ENCODE measurements around the gene KRR1. TPM values are rescaled to one million over a fixed set of nuclear protein-coding genes. Genes with fewer than 3 reads are reported as not detected.
"Not testable (repeated sequence)": the region's sequence is repeated elsewhere in the genome, so short reads cannot be mapped to it uniquely, and the experiment has no call there.

The KRR1 gene
- total RNA-seq, 1 experiment from 2014 or later, result 192 TPM

- TF ChIP-seq POLR2AphosphoS5 (IDR thresholded peaks at IDR 0.05; ENCODE audit: low read depth, low read length) (no peak), YY1 (IDR thresholded peaks at IDR 0.05; ENCODE audit: extremely low read depth, insufficient replicate concordance, low read depth, low read length) (no peak)
These were observed 15.5 kb upstream of the KRR1 start (continued) for GRCh38 chr12:75526655-75527511.

GRCh38 chr12:75525263-75525662, 13.9 kb upstream of the KRR1 start:
- no peaks in the 10 kb centered on the region for H3K9me3 ChIP-seq (ENCODE audit: control insufficient read depth in 1 of 2, insufficient read depth in 1 of 2, low read depth in 1 of 2, low read length in 2 of 2)
- no peaks in the 10 kb centered on the region for H4K20me1 ChIP-seq (ENCODE audit: insufficient read depth)
- no peaks in the 10 kb centered on the region for H3K79me2 ChIP-seq (ENCODE audit: insufficient read depth, low read length)
- H2AFZ ChIP-seq (ENCODE audit: low read depth, low read length, poor library complexity, severe bottlenecking), result no peak overlapping the region
- intact Hi-C loops (cut with micrococcal nuclease), result loop anchor here (5.0 kb wide), 4 partner anchors 97 to 1267 kb away; partner anchors contain the start of gene BBS10
- H3K4me1 ChIP-seq (ENCODE audit: control insufficient read depth in 1 of 2, insufficient read depth in 2 of 2, low read length in 2 of 2), result peaks cover 17 to 35% of the 10 kb centered on the region in 2 experiments
- H3K9me2 ChIP-seq (ENCODE audit: insufficient read depth), result no peaks in the 10 kb centered on the region
- ChIA-PET POLR2A (interaction anchor here (1.1 kb wide), 1 partner anchor 114 kb away, joined by 3 read pairs; no protein-coding TSS in a partner anchor), RAD21 (ENCODE audit: low non-redundant PET in 1 of 2, low total read pairs in 2 of 2, uncharacterized antibody in 2 of 2, unreplicated experiment in 2 of 2) (interaction anchor here in 1 of 2 experiments (0.5 kb wide), 1 partner anchor 499 kb away, joined by 3 read pairs; no protein-coding TSS in a partner anchor), CTCF (interaction anchor here (0.8 kb wide), 2 partner anchors 188 to 821 kb away, joined by 3 read pairs; no protein-coding TSS in a partner anchor)
- H3K9ac ChIP-seq (ENCODE audit: low read length), result no peak overlapping the region; the same call in 1 of the 2 replicates
- no TSS peak for BruUV-seq (replicated peaks)
- H3K4me2 ChIP-seq (ENCODE audit: low read length), result no peak overlapping the region
- DNase-seq (ENCODE audit: low read depth, low spot score) (no peak), ATAC-seq (no peak)
- H3K4me3 ChIP-seq (replicated peaks in 1 of 2; ENCODE audit: low read depth in 1 of 2, low read length in 2 of 2), result no peak overlapping the region
- TF ChIP-seq, protein P1, sequence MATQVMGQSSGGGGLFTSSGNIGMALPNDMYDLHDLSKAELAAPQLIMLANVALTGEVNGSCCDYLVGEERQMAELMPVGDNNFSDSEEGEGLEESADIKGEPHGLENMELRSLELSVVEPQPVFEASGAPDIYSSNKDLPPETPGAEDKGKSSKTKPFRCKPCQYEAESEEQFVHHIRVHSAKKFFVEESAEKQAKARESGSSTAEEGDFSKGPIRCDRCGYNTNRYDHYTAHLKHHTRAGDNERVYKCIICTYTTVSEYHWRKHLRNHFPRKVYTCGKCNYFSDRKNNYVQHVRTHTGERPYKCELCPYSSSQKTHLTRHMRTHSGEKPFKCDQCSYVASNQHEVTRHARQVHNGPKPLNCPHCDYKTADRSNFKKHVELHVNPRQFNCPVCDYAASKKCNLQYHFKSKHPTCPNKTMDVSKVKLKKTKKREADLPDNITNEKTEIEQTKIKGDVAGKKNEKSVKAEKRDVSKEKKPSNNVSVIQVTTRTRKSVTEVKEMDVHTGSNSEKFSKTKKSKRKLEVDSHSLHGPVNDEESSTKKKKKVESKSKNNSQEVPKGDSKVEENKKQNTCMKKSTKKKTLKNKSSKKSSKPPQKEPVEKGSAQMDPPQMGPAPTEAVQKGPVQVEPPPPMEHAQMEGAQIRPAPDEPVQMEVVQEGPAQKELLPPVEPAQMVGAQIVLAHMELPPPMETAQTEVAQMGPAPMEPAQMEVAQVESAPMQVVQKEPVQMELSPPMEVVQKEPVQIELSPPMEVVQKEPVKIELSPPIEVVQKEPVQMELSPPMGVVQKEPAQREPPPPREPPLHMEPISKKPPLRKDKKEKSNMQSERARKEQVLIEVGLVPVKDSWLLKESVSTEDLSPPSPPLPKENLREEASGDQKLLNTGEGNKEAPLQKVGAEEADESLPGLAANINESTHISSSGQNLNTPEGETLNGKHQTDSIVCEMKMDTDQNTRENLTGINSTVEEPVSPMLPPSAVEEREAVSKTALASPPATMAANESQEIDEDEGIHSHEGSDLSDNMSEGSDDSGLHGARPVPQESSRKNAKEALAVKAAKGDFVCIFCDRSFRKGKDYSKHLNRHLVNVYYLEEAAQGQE (IDR thresholded peaks at IDR 0.05; ENCODE audit: low read depth), result no peak
- TF ChIP-seq, protein P2, sequence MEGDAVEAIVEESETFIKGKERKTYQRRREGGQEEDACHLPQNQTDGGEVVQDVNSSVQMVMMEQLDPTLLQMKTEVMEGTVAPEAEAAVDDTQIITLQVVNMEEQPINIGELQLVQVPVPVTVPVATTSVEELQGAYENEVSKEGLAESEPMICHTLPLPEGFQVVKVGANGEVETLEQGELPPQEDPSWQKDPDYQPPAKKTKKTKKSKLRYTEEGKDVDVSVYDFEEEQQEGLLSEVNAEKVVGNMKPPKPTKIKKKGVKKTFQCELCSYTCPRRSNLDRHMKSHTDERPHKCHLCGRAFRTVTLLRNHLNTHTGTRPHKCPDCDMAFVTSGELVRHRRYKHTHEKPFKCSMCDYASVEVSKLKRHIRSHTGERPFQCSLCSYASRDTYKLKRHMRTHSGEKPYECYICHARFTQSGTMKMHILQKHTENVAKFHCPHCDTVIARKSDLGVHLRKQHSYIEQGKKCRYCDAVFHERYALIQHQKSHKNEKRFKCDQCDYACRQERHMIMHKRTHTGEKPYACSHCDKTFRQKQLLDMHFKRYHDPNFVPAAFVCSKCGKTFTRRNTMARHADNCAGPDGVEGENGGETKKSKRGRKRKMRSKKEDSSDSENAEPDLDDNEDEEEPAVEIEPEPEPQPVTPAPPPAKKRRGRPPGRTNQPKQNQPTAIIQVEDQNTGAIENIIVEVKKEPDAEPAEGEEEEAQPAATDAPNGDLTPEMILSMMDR (IDR thresholded peaks at IDR 0.05 in 2 of 3, conservative IDR thresholded peaks at IDR 0.05 in 1 of 3; ENCODE audit: borderline replicate concordance in 1 of 3, insufficient read depth in 1 of 3, low read depth in 2 of 3, low read length in 2 of 3), result peak in 2 of 3 experiments; percentile 9 to 28; a peak in 1 of 6 replicates
- peak; percentile 25; the same call in 1 of the 2 replicates for TF ChIP-seq RAD21 (IDR thresholded peaks at IDR 0.05; ENCODE audit: low read depth)
- no peak overlapping the region; the same call in 1 of the 2 replicates for H3K27ac ChIP-seq (ENCODE audit: low read depth, low read length)
- no peaks in the 10 kb centered on the region for H3K27me3 ChIP-seq (ENCODE audit: insufficient read depth, low read length)
- H3K36me3 ChIP-seq (ENCODE audit: control insufficient read depth in 1 of 2, insufficient read depth in 2 of 2, low read length in 2 of 2), result no peaks in the 10 kb centered on the region

GRCh38 chr12:75522124-75522523, 10.7 kb upstream of the KRR1 start:
- BruUV-seq (replicated peaks); CTCF ChIA-PET; POLR2A ChIA-PET: not testable (repeated sequence)

More at GRCh38 chr12:75522124-75522523, 10.7 kb upstream of the KRR1 start:
- H3K9me3 ChIP-seq (ENCODE audit: control insufficient read depth in 1 of 2, insufficient read depth in 1 of 2, low read depth in 1 of 2, low read length in 2 of 2); H3K9ac ChIP-seq (ENCODE audit: low read length); H2AFZ ChIP-seq (ENCODE audit: low read depth, low read length, poor library complexity, severe bottlenecking); ATAC-seq; H3K79me2 ChIP-seq (ENCODE audit: insufficient read depth, low read length); DNase-seq (ENCODE audit: low read depth, low spot score); H3K27me3 ChIP-seq (ENCODE audit: insufficient read depth, low read length); H3K4me2 ChIP-seq (ENCODE audit: low read length); RAD21 ChIA-PET (ENCODE audit: low non-redundant PET in 1 of 2, low total read pairs in 2 of 2, uncharacterized antibody in 2 of 2, unreplicated experiment in 2 of 2); H4K20me1 ChIP-seq (ENCODE audit: insufficient read depth); H3K9me2 ChIP-seq (ENCODE audit: insufficient read depth); H3K4me3 ChIP-seq (replicated peaks in 1 of 2; ENCODE audit: low read depth in 1 of 2, low read length in 2 of 2); H3K27ac ChIP-seq (ENCODE audit: low read depth, low read length); H3K36me3 ChIP-seq (ENCODE audit: control insufficient read depth in 1 of 2, insufficient read depth in 2 of 2, low read length in 2 of 2); H3K4me1 ChIP-seq (ENCODE audit: control insufficient read depth in 1 of 2, insufficient read depth in 2 of 2, low read length in 2 of 2); intact Hi-C loops (cut with micrococcal nuclease): not testable (repeated sequence)

All from HCT116 (cell line).